ENCODE data around the gene SORBS1. TPM values are rescaled to one million over a fixed set of nuclear protein-coding genes. Genes with fewer than 3 reads are reported as not detected.
A peak's percentile ranks its signal among the peaks of the same experiment; 100 is the strongest.

The SORBS1 gene
- total and polyA plus RNA-seq, 4 donors, result 13.1 to 68.9 (median 44.0) TPM

DNA sequence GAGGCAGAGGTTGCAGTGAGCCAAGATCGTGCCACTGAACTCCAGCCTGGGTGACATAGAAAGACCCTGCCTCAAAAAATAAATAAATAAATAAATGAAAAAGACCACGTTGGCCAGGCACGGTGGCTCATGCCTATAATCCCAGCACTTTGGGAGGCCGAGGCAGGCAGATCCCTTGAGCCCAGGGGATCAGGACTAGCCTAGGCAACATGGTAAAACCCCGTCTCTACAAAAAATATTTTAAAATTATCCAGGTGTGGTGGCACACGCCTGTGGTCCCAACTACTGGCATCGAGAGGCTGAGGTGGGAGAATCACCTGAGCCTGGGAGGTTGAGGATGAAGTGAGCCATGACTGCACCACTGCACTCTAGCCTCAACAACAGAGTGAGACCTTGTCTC lies 153.6 kb downstream of the SORBS1 start:
- no peak overlapping the region for H3K4me3 ChIP-seq
- H3K27ac ChIP-seq (ENCODE audit: low read depth in 1 of 2, low read length in 1 of 2), result peak overlapping the region in 1 of 2 donors; percentile 94
- DNase-seq (no peak), ATAC-seq (ENCODE audit: insufficient read depth, low FRiP score) (no peak)
- H3K9me3 ChIP-seq (ENCODE audit: control insufficient read depth in 4 of 4, insufficient read depth in 3 of 4, low read length in 3 of 4), result peaks cover 0 to 1% (median 0%) of the 10 kb centered on the region in 4 donors
- no peaks in the 10 kb centered on the region for H3K27me3 ChIP-seq (ENCODE audit: control insufficient read depth in 3 of 3, insufficient read depth in 3 of 3, low read length in 2 of 3)
- H3K4me1 ChIP-seq (ENCODE audit: control insufficient read depth in 5 of 5, insufficient read depth in 5 of 5, low read length in 5 of 5), result peaks cover 0 to 23% (median 0%) of the 10 kb centered on the region in 5 donors
- 94 to 96% methylated on average over 7 of the region's 7 CpGs for WGBS, 2 donors
- no peak overlapping the region for H3K9ac ChIP-seq (ENCODE audit: insufficient read depth in 1 of 2, low read length in 2 of 2)
- peaks cover 5 to 12% (median 7%) of the 10 kb centered on the region in 4 donors for H3K36me3 ChIP-seq (ENCODE audit: control insufficient read depth in 4 of 4, insufficient read depth in 4 of 4, low read length in 4 of 4)
- TF ChIP-seq, protein P1, sequence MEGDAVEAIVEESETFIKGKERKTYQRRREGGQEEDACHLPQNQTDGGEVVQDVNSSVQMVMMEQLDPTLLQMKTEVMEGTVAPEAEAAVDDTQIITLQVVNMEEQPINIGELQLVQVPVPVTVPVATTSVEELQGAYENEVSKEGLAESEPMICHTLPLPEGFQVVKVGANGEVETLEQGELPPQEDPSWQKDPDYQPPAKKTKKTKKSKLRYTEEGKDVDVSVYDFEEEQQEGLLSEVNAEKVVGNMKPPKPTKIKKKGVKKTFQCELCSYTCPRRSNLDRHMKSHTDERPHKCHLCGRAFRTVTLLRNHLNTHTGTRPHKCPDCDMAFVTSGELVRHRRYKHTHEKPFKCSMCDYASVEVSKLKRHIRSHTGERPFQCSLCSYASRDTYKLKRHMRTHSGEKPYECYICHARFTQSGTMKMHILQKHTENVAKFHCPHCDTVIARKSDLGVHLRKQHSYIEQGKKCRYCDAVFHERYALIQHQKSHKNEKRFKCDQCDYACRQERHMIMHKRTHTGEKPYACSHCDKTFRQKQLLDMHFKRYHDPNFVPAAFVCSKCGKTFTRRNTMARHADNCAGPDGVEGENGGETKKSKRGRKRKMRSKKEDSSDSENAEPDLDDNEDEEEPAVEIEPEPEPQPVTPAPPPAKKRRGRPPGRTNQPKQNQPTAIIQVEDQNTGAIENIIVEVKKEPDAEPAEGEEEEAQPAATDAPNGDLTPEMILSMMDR (IDR thresholded peaks at IDR 0.05; ENCODE audit: control extremely low read depth, extremely low read depth), result no peak

DNA sequence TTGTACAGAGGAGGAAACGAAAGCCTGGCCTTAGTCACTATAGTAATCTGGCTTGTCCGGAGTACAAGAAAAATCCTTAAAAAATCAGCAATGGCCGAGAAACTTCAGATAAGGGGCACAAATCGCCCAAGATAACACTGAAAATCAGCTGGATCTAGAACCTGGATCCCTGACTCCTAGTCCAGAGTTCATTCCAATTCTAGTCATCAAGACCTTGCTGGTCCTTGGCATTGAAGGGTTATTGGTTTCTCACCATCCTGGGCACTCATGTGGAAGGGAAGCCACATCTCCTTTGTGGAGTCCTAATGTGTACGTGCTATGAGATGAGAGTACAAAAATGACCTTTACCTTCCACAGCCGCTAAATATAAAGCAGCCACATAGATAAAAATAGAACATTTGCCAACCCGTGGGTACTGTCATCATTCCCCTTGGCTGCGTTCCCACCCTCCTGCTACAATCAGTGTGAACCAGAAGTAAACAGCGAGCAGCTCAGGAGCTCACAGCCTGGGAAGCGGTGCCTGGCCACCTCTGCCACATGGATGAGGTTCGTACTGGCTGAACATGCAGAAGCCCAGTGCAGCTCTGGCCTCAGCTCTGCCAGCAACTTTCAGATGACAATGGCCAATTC lies 154.4 kb downstream of the SORBS1 start:
- H3K4me3 ChIP-seq, result no peak overlapping the region
- TF ChIP-seq, protein P1 (IDR thresholded peaks at IDR 0.05; ENCODE audit: control extremely low read depth, extremely low read depth), result no peak
- peak in 1 of 3 donors; percentile 33 for DNase-seq
- H3K27ac ChIP-seq (ENCODE audit: low read depth in 1 of 2, low read length in 1 of 2), result peak overlapping the region in 1 of 2 donors; percentile 98
- 53 to 64% methylated on average over 11 of the region's 11 CpGs for WGBS, 2 donors
- H3K36me3 ChIP-seq (ENCODE audit: control insufficient read depth in 4 of 4, insufficient read depth in 4 of 4, low read length in 4 of 4), result peaks cover 6 to 12% (median 7%) of the 10 kb centered on the region in 4 donors
- no peaks in the 10 kb centered on the region for H3K27me3 ChIP-seq (ENCODE audit: control insufficient read depth in 3 of 3, insufficient read depth in 3 of 3, low read length in 2 of 3)
- no peak overlapping the region for H3K9ac ChIP-seq (ENCODE audit: insufficient read depth in 1 of 2, low read length in 2 of 2)
- ATAC-seq (ENCODE audit: insufficient read depth, low FRiP score), result no peak
- H3K9me3 ChIP-seq (ENCODE audit: control insufficient read depth in 4 of 4, insufficient read depth in 3 of 4, low read length in 3 of 4), result peaks cover 0 to 1% (median 0%) of the 10 kb centered on the region in 4 donors
- peaks cover 0 to 23% (median 0%) of the 10 kb centered on the region in 5 donors for H3K4me1 ChIP-seq (ENCODE audit: control insufficient read depth in 5 of 5, insufficient read depth in 5 of 5, low read length in 5 of 5)

DNA sequence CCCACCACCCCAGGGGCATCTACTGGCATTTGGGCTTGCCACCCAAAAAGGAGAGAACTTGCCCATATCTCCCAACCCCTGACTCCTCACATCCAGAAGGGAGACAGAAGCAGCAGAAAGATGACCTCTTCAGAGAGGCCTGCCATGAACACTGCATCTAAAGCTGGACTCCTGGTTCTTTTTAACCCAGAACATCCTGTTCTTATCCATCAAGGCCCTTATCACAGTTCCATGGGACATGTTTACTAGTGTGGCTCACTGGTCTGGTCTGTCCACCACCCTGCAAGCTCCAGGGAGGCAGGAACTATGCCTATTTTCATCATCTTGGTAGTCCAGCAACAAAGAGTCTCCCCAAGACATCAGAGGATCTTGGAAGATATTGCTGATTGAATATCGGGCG lies 155.5 kb downstream of the SORBS1 start:
- no peak overlapping the region for H3K9ac ChIP-seq (ENCODE audit: insufficient read depth in 1 of 2, low read length in 2 of 2)
- no peak overlapping the region for H3K4me3 ChIP-seq
- TF ChIP-seq, protein P1 (IDR thresholded peaks at IDR 0.05; ENCODE audit: control extremely low read depth, extremely low read depth), result no peak
- DNase-seq (no peak), ATAC-seq (ENCODE audit: insufficient read depth, low FRiP score) (no peak)
- H3K27me3 ChIP-seq (ENCODE audit: control insufficient read depth in 3 of 3, insufficient read depth in 3 of 3, low read length in 2 of 3), result no peaks in the 10 kb centered on the region
- peaks cover 6 to 12% (median 7%) of the 10 kb centered on the region in 4 donors for H3K36me3 ChIP-seq (ENCODE audit: control insufficient read depth in 4 of 4, insufficient read depth in 4 of 4, low read length in 4 of 4)
- peaks cover 0 to 23% (median 0%) of the 10 kb centered on the region in 5 donors for H3K4me1 ChIP-seq (ENCODE audit: control insufficient read depth in 5 of 5, insufficient read depth in 5 of 5, low read length in 5 of 5)
- peaks cover 0 to 1% (median 0%) of the 10 kb centered on the region in 4 donors for H3K9me3 ChIP-seq (ENCODE audit: control insufficient read depth in 4 of 4, insufficient read depth in 3 of 4, low read length in 3 of 4)
- WGBS, 2 donors, result 63 to 95% methylated on average over 2 of the region's 2 CpGs
- H3K27ac ChIP-seq (ENCODE audit: low read depth in 1 of 2, low read length in 1 of 2), result peak overlapping the region in 1 of 2 donors; percentile 98

Measured in lung (tissue), 12 donors.